Measurements from ENCODE around the gene CLSTN3.
"Not testable (repeated sequence)": the region's sequence is repeated elsewhere in the genome, so short reads cannot be mapped to it uniquely, and the experiment has no call there.

CLSTN3 gene

GRCh38 chr12:7106082-7106481 is 24.1 kb upstream of the CLSTN3 start:
- no peak for DNase-seq

GRCh38 chr12:7107181-7107580 is 23.0 kb upstream of the CLSTN3 start:
- DNase-seq = not testable (repeated sequence)

DNA sequence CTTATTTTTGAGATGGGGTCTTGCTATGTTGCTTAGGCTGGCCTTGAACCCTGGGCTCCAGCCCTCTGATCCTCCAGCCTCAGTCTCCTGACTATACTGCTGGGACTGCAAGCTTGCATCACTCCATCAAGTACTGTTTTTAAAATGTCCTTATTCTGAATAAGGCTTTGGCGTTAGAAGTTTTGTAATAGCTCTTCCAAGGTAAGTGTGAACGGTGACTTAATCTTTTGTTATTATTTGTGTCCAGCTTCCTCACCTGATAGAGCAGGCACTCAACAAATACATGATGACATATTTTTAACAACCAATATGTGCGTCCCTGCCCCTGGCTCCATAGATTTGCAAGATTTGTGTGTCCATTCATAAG is 22.6 kb upstream of the CLSTN3 start:
- DNase-seq = no peak

- DNase-seq = peak; percentile 57 to 59
These were observed 22.0 kb upstream of the CLSTN3 start for GRCh38 chr12:7108003-7108795.

DNA sequence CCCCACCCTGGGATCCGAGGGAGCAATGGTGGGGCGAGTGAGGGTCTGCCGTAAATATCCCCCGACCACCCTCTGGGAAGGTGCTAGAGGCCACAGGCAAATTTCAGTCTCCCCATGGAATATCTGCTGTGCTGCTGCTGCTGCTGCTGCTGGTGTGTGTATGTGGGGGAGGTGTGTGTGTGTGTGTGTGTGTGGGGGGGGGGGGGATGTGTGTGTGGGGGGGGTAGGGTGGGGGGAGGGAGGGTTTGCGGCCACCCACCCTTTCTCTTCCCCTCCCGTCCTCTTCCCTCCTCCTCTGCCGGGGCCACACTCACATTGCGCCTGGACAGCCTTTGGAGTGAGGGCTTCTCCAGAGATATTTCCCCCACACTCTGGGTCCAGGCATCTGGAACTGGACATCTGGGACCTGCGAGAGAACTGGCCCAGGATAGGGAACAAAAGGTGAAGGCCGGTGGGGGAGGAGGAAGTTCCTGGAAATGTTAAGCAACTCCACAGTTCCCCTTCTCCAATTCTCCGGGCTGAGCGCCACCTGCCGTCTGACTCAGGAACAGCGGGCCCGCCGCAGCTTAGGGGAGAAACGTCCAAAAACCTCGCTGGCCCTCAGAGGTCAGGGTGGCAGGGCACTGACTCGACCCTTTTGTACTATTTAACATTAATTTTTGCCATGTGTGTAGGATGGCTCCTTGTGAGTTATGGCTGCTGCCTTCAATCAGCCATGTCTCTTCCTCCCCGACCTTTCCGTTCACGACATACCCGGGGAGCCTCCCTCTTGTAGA is 21.2 kb upstream of the CLSTN3 start, which contains the start of gene C1RL:
Gene C1RL, minus strand, starts transcription at position 419 of the 776 bp plus-strand sequence. Its CDS starts 34 bp downstream, at position 385.
- peak; percentile 70 to 78 for DNase-seq

DNA sequence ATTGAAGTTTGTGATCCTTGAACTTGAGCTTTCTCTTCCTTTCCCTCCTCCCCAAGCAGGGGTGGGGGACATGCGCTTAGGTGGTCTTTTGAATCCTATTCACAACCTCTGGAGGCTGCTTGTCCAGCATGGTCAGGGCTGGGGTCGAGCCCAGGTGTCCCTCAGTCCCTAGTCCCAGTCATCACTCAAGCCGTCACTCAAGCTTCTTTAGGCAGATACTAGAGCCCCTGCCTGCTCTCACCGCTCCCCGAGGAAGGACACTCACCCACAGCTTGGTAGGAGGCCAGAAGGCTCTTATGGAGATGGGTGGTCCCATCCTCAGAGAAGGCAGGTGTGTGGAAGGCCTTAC is 20.6 kb upstream of the CLSTN3 start:
- no peak for DNase-seq

DNA sequence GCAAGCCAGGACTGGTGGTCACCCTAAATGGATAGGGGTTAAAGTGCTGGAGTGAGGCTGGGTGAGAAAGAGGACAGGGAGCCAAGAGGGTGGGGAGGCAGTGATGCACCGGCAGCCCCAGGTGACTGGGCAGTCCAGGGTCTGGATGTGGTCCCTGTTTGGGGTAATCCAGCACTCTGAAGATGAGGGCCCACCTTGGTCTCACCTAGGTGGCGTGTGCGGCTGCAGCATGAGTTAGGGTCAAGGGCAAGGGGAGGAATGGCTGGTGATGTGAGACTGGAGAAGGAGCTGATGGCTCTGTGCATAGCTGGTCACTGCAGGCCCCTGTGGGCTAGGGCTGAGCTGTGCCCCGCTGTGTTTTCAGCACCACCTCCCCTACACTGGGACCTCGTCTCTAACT is 19.5 kb upstream of the CLSTN3 start:
- no peak for DNase-seq

- no peak for DNase-seq
These were observed 18.1 kb upstream of the CLSTN3 start for GRCh38 chr12:7112041-7112440.

GRCh38 chr12:7113389-7113871 is 16.7 kb upstream of the CLSTN3 start:
- DNase-seq = peak in 1 of 2 experiments; percentile 21

- no peak for DNase-seq
These were observed 16.2 kb upstream of the CLSTN3 start for GRCh38 chr12:7114008-7114407.

DNA sequence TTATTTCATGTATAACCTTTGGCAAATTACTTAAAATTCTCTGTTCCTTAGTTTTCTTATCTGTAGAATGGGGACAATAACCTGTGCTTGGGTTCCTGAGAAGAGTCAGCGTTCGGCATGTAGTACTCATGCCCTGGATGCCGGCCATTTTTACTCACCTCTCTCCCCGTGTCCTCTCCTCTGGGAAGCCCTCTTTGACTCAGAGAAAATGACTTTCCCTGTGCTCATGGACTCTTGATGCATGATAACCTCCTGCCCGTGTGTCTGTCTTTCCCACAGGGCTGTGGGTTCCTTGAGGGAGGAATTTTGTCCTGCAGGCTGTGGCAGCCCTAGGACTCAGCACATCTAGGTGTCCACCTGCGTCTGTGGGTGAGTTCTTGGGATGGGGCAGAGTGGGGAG is 15.3 kb upstream of the CLSTN3 start:
- DNase-seq = no peak

DNA sequence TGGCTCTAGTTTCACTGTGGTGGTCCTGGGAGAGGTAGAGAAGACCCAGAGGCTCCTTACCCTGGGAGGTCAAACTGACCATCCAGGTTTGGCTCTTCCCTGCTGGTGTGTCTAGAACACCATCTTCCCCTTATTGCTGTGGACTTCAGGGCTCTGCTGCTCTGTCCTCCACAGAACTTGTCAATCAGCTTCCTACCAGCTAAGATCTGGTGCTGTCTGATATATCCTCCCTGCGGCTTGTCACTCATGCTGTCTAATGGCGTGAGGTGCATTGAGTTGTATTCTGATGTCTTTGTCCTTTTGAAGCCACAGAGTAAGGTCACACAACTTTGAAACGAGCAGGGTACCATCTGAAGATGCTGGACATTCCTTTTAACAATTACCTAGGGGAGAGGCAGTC is 14.0 kb upstream of the CLSTN3 start:
- no peak for DNase-seq

GRCh38 chr12:7116916-7117315 is 13.3 kb upstream of the CLSTN3 start:
- no peak for DNase-seq

- no peak for DNase-seq
These were observed 12.5 kb upstream of the CLSTN3 start for GRCh38 chr12:7117670-7118069.

GRCh38 chr12:7118881-7119280 is 11.3 kb upstream of the CLSTN3 start:
- DNase-seq = no peak

DNA sequence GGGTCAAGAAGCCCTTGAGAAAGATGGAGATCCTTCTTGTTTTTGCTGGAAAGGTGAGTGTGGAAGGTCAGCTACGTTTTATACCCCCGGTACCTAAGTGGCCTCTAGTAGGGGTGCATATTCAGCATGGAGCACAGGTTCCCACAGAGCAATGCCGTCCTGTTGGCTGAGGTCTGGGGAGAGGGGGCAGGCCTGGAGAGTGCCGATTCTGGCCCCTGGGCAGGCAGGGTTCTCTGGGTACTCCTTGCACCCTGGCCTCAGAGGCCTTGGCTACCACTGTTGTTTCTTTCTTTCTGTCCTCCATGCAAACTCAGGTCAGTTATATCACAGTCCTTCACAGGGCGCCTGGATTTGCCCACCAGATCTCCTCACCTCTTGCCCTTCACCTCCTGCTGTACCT is 10.0 kb upstream of the CLSTN3 start:
- DNase-seq = no peak

- no peak for DNase-seq
These were observed 8.8 kb upstream of the CLSTN3 start for GRCh38 chr12:7121324-7121723.

- DNase-seq = no peak
These were observed 7.1 kb upstream of the CLSTN3 start for GRCh38 chr12:7122811-7123769.

DNA sequence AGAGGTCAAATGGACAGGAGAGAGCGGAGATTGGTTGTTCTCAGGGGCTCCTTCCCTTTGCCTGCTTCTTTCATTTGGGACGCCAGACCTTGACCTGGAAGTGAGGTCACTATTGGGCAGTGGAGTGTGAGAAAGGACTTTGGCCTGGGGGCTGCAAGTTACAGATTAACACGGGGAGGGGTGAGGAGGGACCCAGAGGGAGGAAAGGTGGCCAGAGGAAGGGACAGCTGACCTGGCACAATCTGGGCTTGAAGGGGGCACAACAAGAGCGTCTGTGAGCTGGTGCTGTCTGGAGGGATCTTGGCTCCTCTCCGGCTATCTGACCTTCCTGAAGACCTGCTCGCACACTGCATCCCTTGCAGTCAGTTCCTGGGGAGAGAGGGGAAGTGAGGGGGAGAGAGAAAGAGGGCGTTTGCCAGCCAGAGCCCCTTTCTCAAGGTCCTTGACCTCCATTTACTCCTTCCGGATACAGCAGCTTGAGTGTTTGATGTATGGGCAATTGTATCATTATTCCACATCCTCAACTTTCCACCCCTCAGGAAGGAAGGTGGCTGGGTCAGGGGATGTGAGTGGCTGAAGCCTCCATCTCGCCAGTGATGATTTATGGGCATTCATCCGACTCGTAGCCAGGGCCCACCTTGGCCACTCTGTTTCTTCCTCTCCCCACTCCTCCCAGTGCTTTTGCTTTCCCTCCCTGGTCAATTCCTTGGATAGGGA is 6.2 kb upstream of the CLSTN3 start:
- no peak for DNase-seq

GRCh38 chr12:7125632-7126227 is 4.4 kb upstream of the CLSTN3 start:
- no peak for DNase-seq

DNA sequence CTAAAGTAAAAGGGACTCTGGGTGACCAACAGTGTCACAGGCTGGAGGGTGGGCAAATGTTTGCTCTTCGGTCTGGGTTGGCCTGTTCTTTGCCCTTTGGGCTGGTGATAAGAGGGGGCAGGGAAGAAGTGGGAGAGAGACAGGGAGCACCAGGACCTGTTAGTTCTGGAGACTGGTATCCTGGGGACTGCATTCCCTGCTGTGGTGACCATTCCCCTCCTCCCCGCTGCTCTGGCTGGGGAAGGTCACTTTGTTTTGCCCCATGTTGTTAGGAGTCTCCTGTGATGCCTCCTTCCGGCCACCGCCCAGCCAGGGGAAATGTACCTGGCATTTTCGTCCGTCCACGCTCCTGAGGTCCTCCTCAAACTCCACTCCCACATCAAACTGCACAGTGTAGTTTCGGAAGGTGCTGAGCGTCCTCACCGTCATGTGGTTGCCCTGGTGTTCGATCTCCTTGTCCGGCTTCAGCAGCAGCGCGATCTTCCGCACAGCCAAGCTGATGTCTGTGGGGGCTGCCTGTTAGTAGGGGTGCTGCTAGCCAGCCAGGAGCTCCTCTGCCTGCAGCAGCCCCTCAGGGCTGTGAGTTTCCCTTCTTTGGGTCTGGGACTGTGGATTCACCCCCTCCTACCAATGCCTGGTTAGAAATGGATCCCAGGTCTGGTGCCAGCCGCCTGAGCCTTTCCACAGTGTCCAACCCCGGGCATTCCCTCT is 2.1 kb upstream of the CLSTN3 start:
- DNase-seq = no peak
